HG03045 (cell line): ENCODE data around the gene FOXJ3.

Experiments
- ATAC-seq: cut with Tn5 transposase; IDR thresholded peaks from one replicate; pipeline ENCODE4 v1.9.1; 2021; ENCODE audit warnings: mild to moderate bottlenecking, moderate library complexity; ENCODE audit not compliant: unreplicated experiment

The FOXJ3 gene

DNA sequence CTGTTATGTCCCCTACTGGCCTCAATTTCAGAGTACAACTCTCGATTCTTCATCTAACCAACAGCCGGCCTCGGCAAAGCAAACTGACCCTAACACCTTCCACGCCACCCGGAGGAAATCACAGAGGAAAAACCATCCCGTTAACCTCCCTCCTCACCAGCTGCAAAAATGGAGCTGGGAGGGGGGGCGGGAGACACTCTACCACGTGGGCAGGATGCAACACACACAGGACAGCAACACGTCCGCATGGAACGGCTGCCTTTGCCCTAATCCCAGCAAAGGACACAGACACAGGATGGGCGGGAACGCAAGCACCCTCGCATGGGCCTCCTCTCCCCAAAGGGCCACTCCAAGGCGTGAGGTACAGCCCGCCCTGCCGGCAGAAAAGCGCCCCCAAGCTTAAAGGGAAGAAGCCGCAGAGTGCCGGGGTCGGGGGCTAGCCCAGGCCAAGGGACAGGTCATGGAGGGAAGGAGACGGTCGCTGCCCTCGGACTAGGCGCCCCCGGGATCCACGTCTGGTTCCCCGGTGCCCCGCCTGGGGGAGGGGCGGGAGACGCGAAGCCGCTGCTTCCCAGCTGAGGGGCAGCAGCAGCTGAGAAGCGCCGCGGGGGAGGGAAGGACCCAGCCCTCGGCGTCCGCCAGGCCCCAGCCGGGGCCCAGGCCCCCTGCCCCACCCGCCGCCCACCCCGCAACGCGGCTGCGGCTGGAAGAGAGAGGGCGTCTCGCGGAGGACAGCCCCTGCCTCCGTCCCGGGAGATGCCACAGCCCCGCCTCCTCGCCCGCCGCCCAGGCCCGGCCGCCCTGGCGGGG is 590 bp downstream of the FOXJ3 start:
- ATAC-seq = peak; percentile 52

DNA sequence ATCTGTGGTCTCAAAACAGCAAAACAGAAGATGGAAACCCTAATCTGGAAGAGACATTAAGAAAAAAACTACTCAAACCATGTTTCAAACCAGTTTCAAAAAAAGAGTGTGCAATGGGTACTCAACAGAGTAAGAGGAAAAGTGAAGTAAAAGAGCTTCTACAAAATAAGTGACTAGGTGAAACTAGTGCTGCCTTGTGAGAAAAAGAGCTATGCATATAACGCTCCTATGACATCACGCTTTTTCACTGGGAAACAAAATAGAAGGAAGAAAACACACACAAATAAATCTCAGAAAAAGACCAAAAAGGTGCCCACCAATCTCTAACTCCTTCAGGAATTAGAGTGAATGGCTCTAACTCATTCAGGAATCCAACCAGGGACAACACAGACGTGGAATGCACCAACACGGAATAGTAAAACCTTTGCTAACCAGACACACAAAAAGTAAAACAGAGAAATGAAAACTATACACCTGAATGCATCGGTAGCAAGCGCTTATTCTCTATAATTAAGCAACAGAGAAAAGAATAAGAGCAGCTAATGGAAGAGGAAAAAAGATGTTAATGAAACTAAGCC is 1.3 kb downstream of the FOXJ3 start:
- no peak for ATAC-seq

DNA sequence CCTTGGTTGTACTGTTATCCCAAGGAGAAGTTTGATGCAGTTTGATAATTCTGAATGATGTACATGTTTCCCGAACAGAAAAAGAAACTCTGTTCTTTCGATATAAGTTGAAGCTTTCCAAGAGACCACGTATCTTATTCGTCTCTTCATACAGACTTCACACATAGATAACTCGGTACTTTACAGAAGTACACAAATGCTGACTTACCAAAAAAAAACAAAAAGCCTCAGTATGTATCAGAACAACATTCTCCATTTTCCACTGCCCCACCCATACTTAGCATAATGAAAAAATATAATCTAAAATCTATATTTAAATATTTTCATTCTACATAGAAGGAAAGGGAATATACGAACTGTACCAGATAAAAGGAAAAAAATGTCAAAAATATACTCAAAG is 2.2 kb downstream of the FOXJ3 start:
- ATAC-seq = no peak

DNA sequence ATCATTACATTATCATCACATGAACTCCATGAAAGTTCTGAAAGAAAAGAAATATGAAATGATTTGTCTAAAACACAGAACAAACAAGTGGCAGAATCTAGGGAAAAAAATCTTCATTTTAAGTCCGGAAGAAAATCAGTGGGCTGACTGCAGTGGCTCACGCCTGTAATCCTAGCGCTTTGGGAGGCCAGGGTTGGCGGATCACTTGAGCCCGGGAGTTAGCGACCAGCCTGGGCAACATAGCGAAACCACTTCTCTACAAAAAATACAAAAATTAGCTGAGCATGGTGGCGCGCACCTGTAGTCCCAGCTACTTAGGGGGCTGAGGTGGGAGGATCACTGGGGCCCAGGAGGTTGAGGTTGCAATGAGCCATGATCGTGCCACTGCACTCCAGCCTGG is 4.8 kb downstream of the FOXJ3 start:
- ATAC-seq = no peak

DNA sequence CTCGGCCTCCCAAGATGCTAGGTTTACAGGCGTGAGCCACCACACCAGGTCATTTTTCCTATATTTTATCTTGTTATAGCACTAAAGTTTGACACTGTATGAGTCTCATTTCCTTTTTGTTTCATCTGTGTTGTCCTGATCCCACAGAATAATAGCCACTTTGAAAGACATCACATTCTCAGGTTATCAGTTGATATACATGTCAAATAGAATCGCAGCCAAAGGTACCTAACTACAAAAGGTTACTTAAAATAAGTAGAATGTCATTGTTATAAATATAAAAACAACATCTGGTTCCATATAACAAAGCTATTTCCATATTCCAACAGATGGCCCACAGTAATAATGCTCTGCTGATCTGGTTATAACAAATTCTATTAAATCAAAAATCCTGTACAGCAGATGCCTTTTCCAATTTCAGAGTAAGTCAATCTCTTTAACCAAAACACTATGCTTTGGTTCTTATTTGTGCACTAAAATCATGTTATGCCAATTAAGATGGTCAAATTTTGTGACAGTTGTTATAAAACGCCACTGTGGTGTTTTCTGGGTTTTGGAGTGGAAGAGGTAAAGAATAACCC is 6.0 kb downstream of the FOXJ3 start:
- ATAC-seq = no peak

DNA sequence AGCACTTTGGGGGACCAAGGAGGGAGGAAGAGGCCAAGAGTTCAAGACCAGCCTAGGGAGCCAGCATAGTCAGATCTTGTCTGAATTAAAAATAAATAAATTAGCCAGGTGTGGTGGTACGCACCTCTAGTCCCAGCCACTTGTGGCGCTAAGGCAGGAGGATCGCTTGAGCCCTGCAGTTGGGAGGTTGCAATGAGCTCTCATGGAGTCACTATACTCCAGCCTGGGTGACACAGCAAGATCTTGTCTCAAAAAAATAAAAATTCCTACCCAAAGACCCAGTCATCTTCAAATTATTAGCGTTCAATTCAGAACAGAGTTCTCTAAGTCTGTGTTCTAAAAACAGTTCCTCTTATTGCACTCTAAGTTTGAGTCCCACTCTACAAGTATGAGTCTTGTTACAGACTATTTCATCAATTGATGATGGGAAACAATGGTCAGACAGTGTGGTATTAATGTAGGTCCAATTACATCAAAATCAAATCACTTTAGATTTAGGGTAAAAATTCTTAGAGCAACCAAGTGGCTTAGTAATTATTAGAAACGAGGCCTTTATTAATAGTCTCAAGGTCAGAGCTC is 6.9 kb downstream of the FOXJ3 start:
- no peak for ATAC-seq

DNA sequence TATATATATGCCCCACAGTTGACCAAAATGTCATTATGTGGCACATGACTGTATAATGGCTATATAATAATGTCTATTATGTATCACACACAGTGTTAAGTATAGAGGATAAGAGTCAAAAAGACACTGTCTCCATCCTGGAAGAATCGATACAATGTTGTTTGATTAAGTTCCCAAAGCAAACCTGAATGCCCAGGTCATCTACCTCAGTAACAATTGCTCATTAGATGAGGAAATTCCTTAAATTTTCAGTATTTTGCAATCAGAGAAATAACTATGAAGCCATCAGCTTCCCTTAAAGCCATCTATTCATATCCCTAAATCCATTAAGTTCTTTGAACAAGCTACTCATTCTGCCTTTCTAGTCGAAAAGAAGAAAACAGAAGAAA is 10.0 kb downstream of the FOXJ3 start:
- no peak for ATAC-seq

DNA sequence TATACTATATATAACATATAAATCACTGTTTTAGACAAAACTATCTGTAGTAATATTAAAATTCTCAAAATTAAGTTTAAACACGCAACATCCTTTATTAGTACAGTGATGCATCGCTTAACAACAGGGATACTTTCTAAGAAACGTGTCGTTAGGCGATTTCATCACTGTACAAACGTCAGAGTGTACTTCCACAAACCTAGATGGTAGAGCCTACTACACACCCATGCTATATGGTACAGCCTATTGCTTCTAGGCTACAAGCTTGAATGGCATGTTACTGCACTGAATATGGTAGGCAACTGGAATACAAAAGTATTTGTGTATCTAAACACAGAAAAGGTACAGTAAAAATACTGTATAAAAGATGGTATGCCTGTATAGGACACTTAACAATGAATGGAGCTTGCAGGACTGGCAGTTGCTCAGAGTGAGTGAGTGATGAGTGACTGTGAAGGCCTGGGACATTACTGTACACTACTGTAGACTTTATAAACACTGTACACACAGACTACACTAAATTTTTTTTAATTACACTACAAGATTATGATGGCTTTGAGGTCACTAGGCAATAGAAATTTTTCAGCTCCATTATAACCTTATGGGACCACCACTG is 10.5 kb downstream of the FOXJ3 start:
- no peak for ATAC-seq

DNA sequence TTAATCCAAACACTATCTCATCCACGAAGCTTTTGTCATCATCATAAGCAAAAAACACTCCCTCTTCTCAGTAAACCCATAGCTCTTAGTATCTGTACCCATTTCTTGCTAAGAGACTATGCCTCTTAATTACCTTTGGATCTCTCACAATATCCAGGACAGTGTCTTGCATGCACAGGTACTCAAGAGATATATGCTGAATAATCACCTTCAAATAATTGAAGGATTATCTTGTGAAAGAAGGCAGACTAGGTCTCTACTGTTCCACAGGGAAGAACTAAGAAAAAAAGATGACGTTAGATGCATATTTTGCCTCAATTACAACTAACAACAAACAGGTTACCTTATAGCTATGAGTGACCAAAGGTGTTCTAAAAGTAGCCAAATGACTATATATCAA is 11.5 kb downstream of the FOXJ3 start:
- ATAC-seq = no peak

DNA sequence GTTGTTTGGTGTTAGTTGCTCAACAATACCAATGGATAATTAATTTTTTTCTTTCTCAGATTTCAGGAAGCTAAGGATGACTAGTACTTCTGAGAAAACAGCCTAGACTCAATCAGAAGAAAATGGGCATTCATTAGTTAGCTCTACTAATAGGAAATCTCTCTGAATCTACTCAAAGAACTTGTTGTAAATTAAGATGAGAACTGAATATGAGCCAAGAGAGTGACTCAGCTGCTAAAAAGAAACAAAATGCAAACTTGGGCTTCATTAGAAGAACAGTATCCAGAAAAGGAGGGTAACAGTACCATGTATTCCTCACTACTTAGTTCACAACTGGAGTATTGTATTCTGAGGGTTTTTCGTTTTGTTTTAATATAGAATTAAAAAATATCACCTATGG is 12.5 kb downstream of the FOXJ3 start:
- no peak for ATAC-seq

DNA sequence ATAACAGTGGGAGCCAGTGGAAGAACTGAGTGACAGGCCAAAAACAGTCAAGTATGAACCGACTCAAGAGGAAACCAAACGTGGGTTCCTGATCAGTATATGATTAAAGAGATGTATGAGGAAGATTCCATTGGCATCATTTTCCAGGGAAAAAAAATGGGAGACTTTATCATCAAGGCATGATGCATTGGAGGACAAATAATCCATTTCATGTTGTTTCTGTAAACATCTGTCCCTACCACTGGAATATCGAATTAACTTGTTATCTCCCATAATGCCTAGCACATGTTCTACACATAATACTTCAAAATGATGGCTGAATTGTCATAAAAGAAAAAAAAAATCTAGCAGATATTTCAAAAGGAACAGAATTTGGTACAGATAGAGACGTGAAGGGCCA is 13.3 kb downstream of the FOXJ3 start:
- ATAC-seq = no peak

DNA sequence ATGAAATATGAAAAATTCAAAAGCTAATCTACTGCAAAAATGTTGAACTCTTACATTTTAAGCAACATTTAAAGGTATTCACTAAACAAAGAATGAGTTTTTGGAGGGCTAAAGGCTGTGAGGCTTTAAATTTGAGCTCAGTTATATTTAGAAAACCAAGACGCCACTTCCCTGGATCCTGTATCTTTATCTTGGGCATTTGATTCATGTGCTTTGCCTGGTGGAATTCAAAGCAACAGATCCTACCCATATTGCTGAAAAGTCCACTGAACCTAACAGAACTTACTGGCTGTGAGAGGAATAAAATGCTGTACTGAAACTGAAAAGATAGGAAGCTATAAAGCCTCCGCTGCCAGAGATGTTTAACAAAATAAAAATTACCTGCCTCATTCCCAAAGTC is 14.3 kb downstream of the FOXJ3 start:
- ATAC-seq = no peak

DNA sequence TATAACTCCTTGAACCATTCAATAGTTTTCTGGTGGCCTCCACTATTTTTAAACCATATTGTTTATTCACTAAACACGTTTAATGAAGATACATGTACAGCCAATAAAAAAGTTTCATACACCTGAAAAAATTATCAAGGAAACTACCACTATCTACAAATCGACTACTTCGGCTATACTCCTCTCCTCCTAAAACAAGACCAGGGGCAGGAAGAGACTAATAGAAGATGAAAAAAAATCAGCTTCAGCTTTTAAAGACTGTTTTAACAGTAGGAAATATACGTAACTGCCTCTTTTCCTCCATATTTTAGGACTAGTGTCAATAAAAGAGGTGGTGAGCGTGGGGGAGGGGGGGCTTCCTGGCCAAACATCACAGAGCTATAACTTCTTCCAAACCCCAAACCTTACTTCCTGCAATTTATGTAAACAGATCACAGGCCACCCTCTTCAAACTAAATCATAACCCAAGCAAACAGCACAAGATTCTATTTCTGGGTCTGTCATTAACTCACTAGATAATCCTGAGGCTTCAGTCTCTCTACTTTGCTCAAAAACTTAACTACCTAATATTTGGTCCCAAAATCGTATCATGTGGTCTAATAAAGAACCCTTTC is 15.1 kb downstream of the FOXJ3 start:
- no peak for ATAC-seq

DNA sequence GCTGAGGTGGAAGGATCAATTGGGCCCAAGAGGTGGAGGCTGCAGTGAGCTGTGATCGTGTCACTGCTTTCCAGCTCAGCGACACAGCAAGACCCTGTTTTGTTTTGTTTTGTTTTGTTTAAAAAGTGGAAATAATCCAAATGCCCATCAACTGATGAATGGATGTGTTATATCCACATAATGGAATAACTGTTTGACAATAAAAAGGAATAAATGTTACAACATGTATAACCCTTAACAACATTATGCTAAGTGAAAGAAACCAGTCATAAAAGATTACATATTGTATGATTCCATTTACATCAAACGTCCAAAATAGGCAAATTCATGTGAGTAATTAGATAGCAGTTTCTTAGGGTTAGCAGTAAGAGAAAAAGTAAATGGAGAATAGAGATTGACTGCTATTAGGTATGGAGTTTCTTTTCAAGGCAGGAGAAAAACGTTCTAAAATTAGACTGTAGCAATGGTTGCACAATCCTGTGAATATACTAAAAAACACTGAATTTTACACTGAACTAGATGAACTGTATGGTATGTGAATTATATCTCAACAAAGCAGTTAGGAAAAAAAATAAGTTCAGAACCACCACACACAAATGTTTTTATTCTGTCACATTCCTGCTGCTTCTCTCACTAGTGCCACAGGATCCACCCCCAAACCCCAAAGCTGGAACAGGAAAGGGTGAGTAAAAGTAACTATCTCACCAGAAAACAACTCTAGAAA is 15.7 kb downstream of the FOXJ3 start:
- ATAC-seq = no peak

DNA sequence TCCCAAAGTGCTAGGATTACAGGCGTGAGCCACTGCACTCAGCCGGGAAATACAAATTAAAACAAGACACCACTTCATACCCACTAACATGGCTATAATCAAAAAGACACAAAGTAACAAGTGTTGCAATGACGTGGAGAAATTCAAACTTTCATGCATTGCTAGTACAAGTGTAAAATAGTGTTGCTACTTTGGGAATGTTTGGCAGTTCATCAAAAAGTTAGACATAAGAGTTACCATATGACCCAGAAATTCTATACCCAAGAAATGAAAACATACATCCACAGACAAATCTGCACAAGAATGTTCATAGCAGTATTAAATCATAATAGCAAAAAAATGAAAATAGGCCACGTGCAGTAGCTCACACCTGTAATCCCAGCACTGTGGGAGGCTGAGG is 16.4 kb downstream of the FOXJ3 start:
- ATAC-seq = no peak

DNA sequence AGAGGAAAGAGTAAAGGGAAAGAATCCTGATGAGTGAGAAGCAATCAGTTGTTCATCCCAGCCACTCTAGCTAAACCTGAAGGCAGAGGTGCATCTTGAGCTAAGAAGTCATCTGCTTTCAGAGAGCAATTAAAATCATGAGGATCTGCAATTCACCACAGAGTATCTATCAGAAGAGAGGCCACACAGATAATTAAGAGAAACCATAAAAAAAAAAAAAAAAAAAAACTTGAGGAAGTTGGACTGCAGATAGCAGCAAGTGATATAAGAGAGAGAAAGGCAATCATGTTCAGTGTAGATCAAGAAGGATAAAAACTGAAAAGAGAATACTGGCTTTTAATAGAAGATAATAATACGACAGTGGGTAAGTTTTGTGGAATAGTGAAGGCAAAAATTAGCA is 17.7 kb downstream of the FOXJ3 start:
- ATAC-seq = no peak

DNA sequence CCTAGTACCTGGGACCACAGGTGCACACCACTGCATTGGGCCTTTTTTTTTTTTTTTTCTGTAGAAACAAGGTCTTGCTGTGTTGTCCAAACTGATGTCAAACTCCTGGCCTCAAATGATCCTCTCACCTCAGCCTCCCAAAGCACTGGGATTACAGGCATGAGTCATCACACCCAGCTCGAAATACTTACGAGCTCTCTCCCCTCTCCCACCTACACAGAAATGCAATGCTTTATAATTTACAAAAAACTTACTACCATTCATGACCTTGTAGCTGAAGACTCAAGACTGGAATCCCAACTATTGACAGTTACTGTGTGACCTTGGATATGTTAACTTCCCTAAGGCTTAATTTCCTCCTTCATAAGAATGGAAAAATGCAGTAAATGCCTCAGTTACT is 18.7 kb downstream of the FOXJ3 start:
- no peak for ATAC-seq

DNA sequence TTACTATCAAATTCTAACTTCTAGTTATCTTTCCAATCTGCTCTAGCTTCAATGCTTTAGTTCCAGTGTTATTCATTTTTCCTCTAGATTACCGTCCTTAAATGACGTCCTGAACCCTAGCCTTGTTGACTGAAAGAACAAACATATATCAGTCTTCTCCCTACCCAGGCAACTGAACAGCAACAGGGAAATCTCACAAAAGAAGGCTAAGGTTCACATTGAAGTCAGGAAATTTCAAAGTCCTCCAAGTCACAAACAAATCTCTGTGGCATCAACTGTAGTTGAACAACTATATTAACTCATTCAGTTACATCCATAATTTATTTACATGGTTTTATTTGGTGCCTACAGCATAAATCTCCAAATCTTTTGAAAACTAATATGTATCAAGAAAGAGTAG is 19.5 kb downstream of the FOXJ3 start:
- no peak for ATAC-seq

DNA sequence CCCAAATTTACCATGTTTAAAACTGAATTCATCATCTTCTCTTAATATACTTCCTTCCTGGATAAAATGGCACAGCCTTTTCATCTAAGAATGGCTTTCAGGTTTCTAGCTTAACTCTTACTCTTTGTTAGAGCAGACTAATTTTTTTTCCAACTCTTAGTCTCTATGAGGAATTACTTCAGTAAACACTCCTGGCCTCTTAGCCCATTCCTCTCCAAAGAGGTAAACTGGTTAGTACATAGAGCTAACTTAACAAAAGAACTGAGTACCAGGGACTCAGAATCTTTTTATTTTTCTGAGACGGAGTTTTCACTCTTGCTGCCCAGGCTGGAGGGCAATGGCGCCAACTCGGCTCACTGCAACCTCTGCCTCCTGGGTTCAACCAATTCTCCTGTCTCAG is 21.1 kb downstream of the FOXJ3 start:
- no peak for ATAC-seq

DNA sequence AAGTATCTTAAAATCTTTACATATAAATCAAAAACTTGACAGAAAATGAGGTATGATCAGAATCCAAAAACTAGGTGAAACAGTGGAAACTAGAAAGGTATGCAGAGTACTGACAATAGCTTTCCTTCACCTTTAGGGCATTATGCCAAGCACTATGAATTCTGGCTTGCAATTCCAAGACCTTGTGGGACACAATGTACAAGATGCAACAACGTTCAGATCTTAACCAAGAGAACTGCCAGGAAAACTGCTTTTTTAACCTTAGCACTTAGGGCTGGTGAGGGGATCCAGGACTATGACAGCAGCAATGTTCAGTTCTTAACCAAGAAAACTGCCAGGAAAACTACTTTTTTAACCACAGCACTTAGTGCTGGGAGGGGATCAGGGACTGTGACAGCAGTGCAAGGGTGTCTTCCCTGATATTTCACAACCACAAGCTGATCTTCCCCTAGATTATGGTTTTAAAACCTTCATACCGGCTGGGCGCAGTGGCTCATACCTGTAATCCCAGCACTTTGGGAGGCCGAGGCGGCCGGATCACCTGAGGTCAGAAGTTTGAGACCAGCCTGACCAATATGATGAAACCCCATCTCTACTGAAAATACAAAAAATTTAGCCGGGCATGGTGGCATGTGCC is 22.3 kb downstream of the FOXJ3 start:
- no peak for ATAC-seq
